CD1c-positive myeloid dendritic cell (primary cell): ENCODE data around the gene ZNF526.

Source experiments
- DNase-seq: peaks from one replicate; pipeline ENCODE4 v3.0.0-alpha.2; 2016; ENCODE audit errors: extremely low spot score

ZNF526 gene

DNA sequence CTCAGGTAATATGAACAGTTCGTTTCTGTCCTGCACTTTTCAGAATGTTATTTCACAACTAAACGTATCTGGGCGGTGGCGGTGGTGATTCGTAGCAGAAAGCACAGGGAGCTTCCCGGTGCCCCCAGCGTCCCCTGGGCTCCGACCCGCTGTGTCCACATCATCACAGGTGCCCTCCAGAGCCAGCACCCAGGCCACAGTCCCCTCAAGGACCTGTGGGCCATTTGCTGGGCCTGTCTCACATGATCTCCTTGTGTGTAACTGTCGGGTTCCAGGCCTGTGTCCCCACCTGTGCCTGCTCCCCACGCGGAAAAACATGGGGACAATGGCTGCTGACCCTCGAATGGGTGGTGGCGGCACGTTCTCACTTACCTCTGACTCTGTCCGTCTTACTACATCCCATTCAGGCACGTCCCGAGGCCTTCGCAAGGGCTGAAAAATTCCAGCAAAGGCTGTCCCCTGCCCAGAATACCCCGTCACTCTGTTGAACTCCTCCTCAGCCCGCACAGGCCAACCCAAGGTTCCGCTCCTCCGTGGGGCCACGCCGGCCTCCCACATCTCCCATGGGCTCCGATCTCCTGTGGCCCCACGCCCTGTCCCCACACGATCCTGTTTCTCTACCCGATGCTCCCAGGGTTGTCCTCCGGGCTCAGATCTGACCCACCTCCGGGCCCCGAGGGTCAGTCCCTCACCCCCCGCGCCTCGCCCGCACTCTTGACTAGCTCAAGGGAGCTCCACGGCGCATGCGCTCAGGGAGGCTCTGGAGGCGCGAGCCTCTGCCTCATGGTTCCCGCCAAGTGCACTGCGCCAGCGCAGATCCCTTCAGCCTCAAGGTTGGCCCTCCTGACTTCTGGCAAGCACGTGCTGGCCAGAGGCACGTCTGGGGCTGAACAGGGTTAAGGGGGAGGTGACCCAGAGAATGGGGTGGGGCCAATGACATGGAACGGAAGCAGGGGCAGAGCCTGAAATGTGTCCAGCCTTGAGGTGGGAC, 23.8 kb upstream of the ZNF526 start:
- DNase-seq, result no peak

DNA sequence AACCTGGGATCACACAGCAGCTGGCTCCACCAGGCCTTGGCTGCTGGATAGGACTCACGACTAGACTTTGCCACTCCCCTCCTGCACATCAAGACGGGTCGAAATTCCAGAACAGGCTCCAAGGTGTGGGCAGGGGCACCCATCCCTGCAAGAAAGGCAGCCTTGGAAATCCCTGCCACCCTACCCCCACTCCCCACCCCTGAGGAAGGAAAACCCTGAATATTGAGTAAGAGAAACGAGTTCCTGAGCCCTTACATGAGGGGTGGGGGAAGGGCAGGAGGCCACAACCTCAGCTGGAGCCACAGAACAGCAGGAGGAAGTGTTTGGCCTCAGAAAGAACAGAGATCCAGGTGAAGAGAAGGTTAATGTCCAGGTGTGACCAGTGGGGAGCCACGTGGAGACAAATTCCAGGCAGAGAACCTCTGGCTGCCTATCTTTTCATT, 22.7 kb upstream of the ZNF526 start:
- DNase-seq, result no peak

DNA sequence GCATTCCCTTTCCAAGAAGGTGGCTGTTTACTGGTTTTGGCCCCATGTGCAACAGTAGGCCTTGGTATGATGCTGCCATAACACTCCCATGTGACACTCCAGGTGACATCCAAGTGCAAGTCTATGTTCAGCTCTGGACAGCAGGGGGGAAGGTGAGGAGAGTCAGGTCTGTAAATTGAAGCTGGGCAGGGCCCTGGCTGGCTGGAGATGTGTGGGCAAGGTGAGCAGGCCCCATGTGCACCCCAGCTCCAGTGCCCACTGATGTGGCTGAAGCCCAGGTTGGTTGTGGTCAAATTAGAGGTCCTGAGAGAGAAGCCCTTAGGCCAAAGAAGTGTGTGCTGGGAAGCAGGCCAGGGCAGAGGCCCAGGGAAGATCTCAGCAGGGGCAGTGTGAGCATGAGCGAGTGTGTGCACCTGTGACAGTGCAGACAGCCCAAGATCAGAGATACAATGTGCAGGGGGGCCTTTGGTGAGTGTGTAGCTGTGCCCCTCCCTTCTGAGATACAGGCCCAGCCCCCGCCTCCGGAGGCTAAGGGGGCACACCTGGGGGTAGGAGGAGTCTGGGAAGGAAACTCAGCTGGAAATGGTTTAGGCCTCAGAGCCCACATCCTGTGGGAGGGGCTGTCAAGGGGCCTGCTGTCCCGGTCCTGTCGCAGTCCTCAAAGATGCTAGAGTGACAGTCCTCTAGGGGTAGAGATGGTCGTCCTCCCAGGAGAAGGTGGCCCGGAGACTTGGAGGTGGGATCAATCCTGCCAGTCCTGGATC, 21.3 kb upstream of the ZNF526 start:
- no peak for DNase-seq

DNA sequence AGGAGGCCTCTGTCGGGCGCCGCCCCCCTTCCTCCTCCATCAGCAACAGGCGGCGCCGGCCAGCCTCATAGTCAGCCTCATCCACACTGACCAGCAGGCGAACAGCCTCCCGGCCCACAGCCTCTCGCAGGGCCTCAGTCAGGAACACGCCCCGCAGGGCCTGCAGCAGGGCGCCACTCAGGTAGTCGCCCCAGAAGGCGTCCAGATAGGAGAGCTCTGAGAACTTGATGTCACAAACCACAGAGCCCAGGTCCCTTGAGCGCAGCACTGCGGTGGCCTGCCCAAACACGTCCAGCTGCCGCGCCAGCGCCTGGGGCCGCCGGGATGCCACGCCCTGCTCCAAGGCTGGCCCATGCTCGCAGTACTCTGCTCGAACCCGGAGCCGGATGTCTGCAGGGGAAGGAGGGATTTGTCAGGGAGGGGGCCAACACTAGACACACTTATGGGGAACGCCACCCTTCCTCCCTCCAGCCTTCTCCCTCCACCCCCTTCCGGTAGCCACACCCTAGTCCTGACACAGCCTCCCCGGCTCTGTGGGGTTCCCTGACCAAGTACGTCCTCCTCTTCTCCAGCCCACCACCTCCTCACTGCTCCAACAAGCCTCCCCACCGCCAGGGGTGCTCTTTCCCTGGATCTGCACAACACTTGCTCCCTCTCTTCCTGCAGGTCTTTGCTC, 20.5 kb upstream of the ZNF526 start:
- DNase-seq, result peak; percentile 77

DNA sequence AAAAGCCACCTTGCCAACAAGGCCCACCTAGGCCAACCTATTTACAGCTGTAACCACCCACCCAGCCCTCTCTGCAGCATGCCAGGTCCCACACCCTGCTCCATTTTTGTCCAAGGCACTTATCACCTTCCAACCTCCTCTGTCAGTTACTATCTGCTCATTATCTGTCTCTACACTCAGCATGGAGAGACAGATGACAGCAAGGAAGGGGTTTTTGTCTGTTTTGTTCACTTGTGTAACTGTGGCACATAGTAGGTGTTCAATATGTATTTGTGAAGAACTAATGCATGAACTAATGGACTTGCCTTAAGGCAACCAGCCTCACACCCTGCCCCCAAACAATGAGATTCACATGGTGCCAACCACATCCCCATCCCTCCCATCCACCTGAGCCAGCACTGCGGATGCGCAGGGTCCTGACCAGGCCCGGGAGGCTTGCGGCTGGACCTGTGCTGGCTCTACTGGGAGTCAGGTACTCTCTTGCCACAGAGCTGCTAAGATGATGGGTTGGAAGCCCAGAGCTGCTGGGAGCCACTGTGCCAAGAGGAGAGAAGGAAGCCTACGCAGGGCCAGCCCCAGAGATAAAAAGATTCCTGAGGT, 19.9 kb upstream of the ZNF526 start:
- no peak for DNase-seq

DNA sequence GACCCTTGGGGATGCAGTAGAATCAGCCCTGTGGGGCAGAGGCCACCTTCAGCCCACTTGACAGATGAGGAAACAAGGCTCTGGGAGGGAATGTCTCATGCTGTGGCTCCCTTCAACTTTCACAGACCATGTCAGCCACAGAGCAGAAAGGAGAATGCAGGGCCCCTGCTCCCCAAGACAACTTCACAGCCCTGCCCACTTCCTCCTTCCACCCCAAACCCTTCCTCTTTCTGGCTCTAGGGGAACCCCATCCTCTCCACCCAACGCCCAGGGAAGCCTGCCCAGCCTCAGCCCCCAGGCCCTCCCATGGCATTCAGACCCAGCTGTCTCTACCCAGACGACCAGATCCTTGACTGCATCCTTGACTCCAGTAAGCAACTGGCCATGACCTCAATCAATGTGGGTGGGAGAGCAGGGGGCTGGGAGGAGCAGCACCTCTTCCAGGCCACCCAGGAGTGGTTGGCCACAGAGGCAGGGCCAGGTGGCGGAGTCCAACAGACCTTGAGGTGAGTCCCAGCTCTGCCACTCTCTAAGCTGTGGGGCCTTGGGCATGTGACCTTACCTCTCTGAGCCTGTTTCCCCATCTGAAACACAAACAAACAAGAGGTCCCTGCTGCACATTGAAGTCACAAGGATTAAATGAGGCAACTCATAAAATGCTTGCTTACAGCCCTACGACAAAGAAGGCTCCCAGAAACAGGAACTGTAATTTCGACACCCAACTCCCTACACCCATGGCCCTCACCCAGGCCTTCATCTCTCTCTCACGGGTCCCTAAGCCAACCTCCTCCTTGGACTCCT, 18.4 kb upstream of the ZNF526 start:
- peak; percentile 92 for DNase-seq

DNA sequence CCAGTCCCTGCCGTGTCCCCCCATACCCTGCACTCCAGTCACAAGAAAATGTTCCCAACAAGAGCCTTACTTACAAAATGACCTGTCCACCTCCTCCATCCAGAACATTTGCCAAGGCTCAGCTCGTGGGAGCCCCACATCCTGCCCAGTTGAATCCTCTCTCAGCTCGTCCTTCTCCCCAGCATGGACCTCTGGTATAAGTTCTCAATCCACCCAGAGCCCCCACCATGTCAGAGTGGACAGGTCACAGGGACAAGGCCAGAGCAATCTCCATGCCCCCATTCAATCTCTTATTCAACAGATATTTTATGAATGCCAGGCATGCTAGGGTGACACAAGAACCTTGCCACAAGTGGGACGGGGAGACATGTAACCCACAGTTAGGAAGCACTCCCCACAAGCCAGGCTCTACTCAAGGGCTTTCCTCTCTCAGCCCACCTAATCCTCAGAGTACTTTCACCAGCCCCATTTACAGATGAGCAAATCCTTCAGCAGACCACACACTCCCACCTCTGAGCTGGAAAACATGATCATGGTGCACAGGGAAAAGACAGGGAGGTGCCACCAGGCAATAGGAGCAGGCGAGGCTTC, 17.7 kb upstream of the ZNF526 start:
- DNase-seq, result peak; percentile 57

DNA sequence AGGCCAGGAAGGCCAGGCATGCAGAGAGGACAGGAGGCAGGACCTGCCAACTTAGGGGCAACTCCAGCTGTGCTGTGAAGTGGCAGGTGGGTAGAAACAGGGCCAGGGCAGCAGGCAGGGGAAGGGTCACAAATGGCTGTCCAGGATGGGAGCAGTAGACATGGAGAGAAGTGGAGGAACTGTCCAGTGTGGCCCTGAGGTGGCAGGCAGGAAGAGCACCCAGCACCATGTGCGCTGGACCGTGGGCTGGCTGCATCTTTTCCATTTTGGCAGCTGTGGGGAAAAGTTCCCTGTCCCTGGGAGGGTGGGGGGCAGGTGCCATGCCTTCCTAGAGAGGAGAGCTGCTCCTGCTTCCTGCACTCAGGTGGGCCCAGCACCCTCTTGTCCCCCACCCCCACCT, 16.4 kb upstream of the ZNF526 start:
- no peak for DNase-seq

DNA sequence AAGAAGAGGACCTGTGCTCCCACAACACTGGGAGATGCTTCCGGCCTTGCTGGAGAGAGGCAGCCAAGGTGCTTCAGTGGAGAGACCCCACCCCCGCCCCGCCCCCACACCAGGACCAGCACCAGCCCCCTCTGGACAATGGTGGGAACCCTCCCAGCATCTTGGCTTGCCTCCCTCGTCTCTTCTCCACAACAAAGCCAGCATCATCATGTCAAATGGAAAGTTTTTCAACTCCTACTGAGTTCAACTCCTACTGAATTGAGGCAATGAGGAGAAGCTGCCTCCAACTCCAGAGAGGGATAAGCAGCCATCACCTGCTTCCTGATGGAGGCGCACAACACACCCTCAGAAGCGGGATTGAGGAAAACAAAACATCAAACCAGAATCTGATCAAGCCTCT, 15.4 kb upstream of the ZNF526 start:
- no peak for DNase-seq

DNA sequence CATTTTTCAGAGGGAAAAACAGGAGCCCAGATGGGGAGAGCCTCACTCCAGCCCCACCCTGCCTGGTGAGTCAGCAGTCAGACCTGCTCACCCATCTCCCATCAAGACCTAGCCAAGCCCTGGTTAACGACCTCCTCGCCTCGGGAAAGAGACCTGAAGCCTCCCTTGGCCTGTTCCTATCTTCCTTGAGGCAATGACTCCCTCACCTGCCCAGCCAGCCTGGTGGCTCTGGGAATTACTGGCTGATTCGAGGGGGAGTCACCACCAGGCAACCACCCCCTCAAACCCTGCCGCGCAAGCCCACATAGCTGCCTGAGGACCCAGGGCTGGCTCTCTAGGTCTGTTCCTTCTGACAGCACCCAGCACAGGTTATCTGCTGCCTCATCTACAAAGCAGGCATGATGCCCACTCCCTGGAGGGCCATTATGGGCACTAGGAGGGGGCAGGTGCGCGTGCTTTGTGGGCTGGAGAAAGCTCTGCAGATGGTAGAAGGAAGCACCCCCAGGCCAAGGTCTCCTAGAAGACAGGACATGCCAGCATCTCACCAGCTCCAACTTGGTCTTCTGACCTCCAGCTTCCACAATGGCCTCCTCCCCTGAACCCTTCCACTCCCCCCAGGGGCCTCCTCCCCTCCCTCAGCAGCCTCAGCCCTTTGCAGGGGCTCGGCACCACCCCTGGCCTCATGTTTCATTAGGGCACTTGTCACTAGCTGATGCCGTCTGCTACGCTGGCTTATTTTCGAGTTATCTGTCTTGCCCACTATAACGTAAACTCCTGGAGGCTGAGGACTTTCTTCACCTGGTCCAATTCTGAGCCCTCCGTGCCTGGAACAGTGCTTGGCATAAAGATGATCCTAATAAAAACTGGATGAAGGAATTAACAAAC, 13.0 kb upstream of the ZNF526 start:
- no peak for DNase-seq

DNA sequence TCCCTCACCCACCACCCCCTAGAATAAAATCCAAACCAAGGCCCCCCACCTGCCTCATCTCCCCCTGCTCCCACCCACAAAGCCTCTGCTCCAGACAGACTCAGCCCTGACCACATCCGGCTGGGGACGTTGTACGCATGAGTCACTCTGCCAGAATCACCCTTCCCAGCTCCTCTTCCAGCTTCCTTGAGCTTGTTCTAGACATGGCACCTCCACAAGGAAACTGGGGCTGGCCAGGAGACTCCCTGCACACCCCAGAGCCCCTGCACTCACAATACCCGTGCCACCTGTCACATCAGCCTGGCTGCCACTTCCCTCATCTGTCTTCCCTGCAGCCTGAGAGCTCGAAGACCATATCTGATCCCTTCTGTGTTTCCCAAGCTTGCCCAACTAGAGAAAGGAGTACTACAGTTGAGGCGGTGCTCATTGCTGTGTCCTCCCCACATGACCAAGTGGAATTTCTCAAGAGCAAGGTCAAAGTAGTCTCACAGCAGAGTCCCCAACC, 12.3 kb upstream of the ZNF526 start:
- DNase-seq, result peak; percentile 61

DNA sequence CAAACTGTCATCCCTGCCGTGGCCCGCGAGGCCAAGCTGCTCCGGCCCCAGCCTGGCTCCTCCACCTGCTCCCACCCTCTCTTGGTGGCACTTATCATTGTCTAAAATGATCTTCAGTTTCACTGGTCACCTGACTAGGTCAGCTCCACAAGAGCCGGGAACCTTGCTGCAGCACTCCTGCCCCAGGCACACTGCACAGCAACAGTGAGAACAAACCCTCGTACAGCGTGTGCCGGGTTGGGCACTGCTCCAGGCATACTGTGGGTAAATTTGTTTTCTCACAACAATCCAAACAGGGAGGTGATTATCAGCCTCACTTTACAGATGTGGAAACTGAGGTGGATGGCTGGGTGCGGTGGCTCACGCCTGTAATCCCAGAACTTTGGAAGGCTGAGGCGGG, 11.5 kb upstream of the ZNF526 start:
- no peak for DNase-seq

DNA sequence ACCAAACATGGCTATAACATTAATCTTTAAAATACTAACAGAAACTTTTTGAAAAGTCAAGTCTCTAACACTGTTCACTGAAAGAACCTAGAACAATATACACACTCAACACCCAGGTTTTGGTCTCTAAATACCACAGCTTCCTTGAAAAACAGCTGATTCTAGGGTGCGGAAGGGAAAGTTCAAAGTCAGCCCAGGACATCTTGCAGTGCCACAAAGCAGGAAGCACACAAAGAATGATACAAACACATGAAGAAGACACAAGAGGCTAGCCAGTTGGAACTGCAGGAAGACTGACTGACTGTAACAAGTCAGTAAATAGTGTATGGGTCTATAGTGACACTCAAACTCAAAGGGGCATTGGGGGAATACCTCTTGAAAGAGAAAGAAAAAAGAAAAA, 7.2 kb upstream of the ZNF526 start:
- peak; percentile 48 for DNase-seq

DNA sequence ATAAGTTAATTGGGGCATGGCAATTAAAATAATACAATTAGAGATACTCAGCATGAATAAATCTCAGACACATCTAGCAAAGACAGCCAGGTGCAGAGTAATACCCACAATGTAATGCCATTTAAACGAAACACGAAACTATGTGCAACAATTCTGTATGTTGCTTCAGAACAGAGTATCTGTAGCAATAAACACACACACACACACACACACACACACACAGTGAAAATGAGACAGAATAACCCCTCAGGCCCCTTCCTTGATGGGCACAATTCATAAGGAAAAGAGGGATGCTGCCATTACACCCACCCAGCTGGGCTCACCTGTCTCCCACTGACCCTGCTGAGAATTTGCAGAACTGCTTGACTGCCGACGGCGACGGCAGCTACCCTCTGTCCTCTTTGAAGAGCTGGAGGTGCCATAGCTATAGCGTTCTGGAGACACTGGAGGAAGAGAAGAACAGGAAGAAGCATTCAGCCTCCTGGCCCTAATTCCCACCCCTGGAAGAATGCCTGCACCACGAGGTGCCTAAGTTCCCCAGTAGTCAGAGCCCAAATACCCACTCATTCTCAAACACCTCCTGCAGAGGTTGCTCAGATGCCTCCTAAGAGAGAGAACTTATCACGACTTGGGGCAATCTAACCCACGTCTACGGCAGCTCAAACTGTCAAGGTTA, 5.2 kb upstream of the ZNF526 start:
- DNase-seq, result peak; percentile 37

DNA sequence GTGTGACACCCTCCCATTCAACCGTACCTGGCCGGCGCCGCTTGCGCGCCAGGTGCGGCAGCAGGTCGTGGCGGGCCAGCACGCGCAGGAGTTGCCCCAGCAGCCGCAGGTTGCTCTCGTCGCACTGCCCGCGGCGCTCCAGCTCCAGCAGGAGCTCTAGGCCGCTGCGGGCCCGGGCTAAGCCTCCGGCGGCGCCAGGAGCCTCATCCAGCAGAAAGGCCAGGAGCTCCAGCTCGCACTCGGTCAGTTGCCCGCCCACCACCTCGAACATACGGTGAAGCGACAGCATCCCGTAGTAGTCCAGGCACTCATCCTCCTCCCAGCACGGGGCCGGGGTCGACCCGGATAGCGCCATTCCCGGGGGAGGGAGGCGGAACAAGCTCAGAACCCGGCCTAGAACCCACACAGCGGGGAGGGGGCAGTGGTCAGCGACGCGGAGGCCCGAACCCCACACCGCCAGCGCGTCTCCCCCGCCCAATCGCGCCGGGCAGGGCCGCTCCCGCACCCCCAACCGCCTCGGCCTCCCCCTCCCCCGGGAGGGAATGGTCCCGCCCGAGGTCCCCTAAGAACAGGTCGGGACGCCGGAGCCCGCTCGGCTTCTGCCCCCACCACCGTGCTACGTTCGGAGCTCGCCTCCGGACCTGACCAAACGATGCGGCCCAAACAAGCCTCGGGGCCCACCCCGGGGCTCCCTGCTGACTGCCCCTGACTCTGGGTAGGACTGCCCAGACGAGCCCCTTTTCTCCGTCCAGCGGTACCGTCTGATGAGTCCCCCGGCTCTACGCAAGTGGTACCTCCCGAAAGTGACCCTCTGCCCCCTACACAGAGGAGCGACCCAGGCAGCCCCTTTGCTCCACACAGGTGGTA, 3.2 kb upstream of the ZNF526 start:
- DNase-seq, result peak; percentile 27

DNA sequence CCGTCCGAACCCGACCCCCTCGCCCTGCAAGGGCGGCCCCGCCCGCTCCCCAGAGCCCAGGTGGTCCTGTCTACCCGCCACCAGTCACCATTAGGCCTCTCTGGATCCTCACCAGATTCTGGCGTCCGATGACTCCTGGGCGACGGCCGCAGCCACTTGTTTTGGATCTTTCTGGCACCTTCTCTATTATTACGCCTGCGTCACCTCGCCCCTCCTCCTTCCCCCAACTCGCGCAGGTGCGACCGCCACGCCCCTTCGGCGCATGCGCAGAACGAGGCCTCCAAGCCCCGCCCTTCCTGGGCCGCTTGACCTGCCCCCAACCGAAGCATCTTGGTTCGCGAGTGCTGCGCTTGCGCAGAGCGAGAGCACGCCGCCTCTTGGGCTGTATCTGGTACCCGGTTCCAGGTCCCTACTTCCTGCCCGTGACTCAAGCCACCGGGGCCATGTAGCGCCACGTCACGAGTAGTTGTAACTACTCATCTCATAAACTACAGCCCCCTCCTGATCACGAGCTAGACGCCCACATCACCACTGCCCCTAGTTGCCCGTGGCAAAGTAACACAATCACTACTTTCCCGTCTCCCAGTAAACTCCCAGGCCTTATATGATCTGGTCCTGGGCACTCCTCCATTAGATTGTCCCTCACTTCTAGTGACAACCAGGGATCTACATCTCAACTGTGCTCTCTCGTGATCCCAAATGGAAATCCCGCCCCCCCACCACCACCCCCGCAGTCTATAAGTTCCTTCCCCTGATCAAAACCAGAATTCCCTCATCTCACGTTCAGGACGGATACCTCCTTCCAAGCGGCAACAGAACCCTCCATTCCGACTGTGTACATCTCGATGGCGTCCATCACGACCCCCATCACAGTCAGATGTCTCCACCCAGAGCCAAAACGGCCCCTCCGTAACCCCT, 2.3 kb upstream of the ZNF526 start, which contains the start of gene DEDD2:
TSS of gene DEDD2 (minus strand) at position 158 of the 918 bp plus-strand sequence. CDS start 670 bp downstream, outside the sequence.
- peak; percentile 100 for DNase-seq

DNA sequence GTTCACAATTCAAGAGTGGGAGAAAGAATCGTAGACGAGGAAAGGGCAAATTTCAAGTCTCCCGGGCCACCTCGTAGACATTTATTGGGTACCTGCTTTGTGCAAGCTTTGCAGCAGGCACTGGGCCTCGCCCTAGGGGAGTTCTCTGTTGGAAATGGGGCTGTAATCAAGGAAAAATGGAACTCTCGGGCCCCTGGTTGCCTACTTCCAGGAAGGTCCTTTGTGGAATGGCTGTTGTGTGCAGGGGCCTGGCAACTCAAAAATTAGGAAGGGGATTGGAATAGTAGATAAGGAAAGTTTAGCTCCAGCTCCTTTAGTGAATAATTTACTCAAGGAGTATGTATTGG, 612 bp downstream of the ZNF526 start:
- no peak for DNase-seq
